ENCODE measurements around the gene QRICH1. TPM values are rescaled to one million over a fixed set of nuclear protein-coding genes. Genes with fewer than 3 reads are reported as not detected.

Gene QRICH1
- total and polyA plus RNA-seq, 2 of the 4 experiments (the other 2 are of a cell fraction): 62.7 to 77.3 TPM

DNA sequence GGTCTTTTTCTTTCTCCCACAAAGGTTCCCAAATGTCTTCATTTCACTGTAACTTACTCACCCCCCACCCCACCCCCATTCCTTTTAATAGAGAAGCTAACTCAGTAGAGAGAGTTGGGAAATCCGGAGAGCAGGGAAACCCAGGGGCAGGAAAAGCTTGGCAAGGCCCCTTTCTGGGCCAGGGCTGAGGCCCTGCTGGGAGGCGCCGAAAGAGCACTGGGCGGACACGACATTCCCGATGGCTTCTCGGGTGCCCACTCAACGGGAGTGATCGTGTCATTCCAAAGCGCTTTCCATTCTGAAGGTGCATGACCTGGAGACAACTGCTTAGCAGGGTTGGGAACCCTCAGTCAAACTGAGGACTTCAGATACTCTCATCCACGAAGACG, 73.9 kb downstream of the QRICH1 start:
- Histone ChIP-seq H3K4me1 (ENCODE audit: control insufficient read depth, insufficient read depth, low read length) (peaks cover 11% of the 10 kb centered on the region), H4K5ac (ENCODE audit: low read depth, low read length) (0 out of 2 replicates have a peak overlapping the region, but pooled peaks have one; percentile 13), H3K4me2 (ENCODE audit: low read depth, low read length) (peak overlapping the region; percentile 72), H3K9me3 (ENCODE audit: control insufficient read depth, insufficient read depth, low read length) (no peaks in the 10 kb centered on the region), H3K4me3 (ENCODE audit: insufficient read depth, low read depth, low read length) (peak overlapping the region; percentile 59), H3K27me3 (ENCODE audit: control insufficient read depth, insufficient read depth, low read length) (no peaks in the 10 kb centered on the region), H3K23ac (ENCODE audit: low read depth, low read length) (peak overlapping the region; percentile 93), H4K91ac (ENCODE audit: insufficient read depth, low read depth, low read length) (peak overlapping the region; percentile 82), H3K9me1 (ENCODE audit: insufficient read depth, low read length) (peaks cover 9% of the 10 kb centered on the region), H2BK15ac (ENCODE audit: low read depth, low read length) (no peak overlapping the region), H2AK9ac (replicated peaks; ENCODE audit: low read depth, low read length, poor library complexity) (peak overlapping the region; percentile 99), H3K36me3 (ENCODE audit: control insufficient read depth, insufficient read depth, low read length) (peaks cover 28% of the 10 kb centered on the region), H2BK20ac (ENCODE audit: low read depth, low read length) (no peak overlapping the region), H2BK120ac (ENCODE audit: low read depth, low read length) (no peak overlapping the region), H2BK5ac (ENCODE audit: low read depth, low read length, poor library complexity, severe bottlenecking) (peak overlapping the region; percentile 62), H3K9ac (ENCODE audit: low read depth, low read length) (peak overlapping the region; percentile 66), H3K27ac (ENCODE audit: insufficient read depth, low read length) (peak overlapping the region; percentile 69), H3K14ac (replicated peaks; ENCODE audit: low read depth, low read length) (peak overlapping the region; percentile 64; the same call in 1 of the 2 replicates), H3K4ac (ENCODE audit: low read depth, low read length) (peak overlapping the region; percentile 89), H4K8ac (ENCODE audit: low read depth in 2 of 2, low read length in 2 of 2) (peak overlapping the region; percentile 24 to 32; a peak in 3 of 4 replicates), H2AK5ac (ENCODE audit: low read depth, low read length) (peak overlapping the region; percentile 74; the same call in 1 of the 2 replicates), H2AFZ (replicated peaks; ENCODE audit: low read length, poor library complexity) (no peak overlapping the region), H3K79me1 (ENCODE audit: low read depth in 1 of 2, low read length in 2 of 2) (peaks cover 18 to 79% of the 10 kb centered on the region in 2 experiments; a peak in 3 of 4 replicates), H3K18ac (ENCODE audit: low read depth, low read length) (0 out of 2 replicates have a peak overlapping the region, but pooled peaks have one; percentile 4), H4K20me1 (ENCODE audit: insufficient read depth, low read length) (peaks cover 17% of the 10 kb centered on the region), H3K56ac (ENCODE audit: extremely low read depth, insufficient read depth, low read length) (peak overlapping the region; percentile 55; the same call in 1 of the 2 replicates)
- ATAC-seq (ENCODE audit: low read depth): no peak
- BruUV-seq (replicated peaks): no TSS peak
- in situ Hi-C loops (cut with MboI; ENCODE audit: low sequenced_read_pairs): no loop called here
- DNase-seq: no peak
- dilution Hi-C loops (cut with HindIII; ENCODE audit: low sequenced_read_pairs, unreplicated experiment): no loop called here
- ChIA-PET POLR2A (ENCODE audit: unreplicated experiment) (interaction anchor here (1.0 to 3.8 kb wide), 3 partner anchors 10 to 74 kb away, joined by 3 to 25 read pairs (median 7); partner anchors contain the start of genes QRICH1 and WDR6), CTCF (interaction anchor here (1.0 kb wide), 1 partner anchor 75 kb away, joined by 3 read pairs; no protein-coding TSS in a partner anchor)
- TF ChIP-seq, protein P1, sequence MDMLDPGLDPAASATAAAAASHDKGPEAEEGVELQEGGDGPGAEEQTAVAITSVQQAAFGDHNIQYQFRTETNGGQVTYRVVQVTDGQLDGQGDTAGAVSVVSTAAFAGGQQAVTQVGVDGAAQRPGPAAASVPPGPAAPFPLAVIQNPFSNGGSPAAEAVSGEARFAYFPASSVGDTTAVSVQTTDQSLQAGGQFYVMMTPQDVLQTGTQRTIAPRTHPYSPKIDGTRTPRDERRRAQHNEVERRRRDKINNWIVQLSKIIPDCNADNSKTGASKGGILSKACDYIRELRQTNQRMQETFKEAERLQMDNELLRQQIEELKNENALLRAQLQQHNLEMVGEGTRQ (IDR thresholded peaks at IDR 0.05; ENCODE audit: low read depth, low read length): no peak
- TF ChIP-seq, protein P2, sequence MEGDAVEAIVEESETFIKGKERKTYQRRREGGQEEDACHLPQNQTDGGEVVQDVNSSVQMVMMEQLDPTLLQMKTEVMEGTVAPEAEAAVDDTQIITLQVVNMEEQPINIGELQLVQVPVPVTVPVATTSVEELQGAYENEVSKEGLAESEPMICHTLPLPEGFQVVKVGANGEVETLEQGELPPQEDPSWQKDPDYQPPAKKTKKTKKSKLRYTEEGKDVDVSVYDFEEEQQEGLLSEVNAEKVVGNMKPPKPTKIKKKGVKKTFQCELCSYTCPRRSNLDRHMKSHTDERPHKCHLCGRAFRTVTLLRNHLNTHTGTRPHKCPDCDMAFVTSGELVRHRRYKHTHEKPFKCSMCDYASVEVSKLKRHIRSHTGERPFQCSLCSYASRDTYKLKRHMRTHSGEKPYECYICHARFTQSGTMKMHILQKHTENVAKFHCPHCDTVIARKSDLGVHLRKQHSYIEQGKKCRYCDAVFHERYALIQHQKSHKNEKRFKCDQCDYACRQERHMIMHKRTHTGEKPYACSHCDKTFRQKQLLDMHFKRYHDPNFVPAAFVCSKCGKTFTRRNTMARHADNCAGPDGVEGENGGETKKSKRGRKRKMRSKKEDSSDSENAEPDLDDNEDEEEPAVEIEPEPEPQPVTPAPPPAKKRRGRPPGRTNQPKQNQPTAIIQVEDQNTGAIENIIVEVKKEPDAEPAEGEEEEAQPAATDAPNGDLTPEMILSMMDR (conservative IDR thresholded peaks at IDR 0.05; ENCODE audit: low read depth, low read length): no peak
- TF ChIP-seq MXI1 (IDR thresholded peaks at IDR 0.05; ENCODE audit: borderline replicate concordance, low read depth, low read length) (no peak), RCOR1 (IDR thresholded peaks at IDR 0.05; ENCODE audit: insufficient replicate concordance, low read length) (no peak), BHLHE40 (IDR thresholded peaks at IDR 0.05; ENCODE audit: low read depth, low read length) (no peak), MAZ (IDR thresholded peaks at IDR 0.05; ENCODE audit: borderline replicate concordance, low read depth, low read length) (no peak), NFE2L2 (IDR thresholded peaks at IDR 0.05; ENCODE audit: low read depth, low read length) (no peak), MAFK (IDR thresholded peaks at IDR 0.05; ENCODE audit: low read depth, low read length) (no peak), CEBPB (IDR thresholded peaks at IDR 0.05; ENCODE audit: low read depth, low read length) (no peak), RAD21 (IDR thresholded peaks at IDR 0.05; ENCODE audit: low read length) (no peak), POLR2A (IDR thresholded peaks at IDR 0.05; ENCODE audit: low read depth, low read length) (no peak), SMC3 (IDR thresholded peaks at IDR 0.05; ENCODE audit: low read depth, low read length) (no peak), FOS (IDR thresholded peaks at IDR 0.05; ENCODE audit: low read depth, low read length) (no peak), CHD1 (IDR thresholded peaks at IDR 0.05; ENCODE audit: low read depth, low read length) (no peak), RFX5 (IDR thresholded peaks at IDR 0.05; ENCODE audit: low read depth, low read length) (no peak)
- TF ChIP-seq, protein P3, sequence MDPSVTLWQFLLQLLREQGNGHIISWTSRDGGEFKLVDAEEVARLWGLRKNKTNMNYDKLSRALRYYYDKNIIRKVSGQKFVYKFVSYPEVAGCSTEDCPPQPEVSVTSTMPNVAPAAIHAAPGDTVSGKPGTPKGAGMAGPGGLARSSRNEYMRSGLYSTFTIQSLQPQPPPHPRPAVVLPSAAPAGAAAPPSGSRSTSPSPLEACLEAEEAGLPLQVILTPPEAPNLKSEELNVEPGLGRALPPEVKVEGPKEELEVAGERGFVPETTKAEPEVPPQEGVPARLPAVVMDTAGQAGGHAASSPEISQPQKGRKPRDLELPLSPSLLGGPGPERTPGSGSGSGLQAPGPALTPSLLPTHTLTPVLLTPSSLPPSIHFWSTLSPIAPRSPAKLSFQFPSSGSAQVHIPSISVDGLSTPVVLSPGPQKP (IDR thresholded peaks at IDR 0.05; ENCODE audit: borderline replicate concordance, low read depth, low read length): no peak
- intact Hi-C loops (cut with micrococcal nuclease): loop anchor here (2.0 to 5.0 kb wide), 2 partner anchors 31 to 72 kb away; partner anchors contain the start of gene QRICH1
- WGBS, 2 experiments (ENCODE audit: extremely low coverage in 2 of 2, insufficient read length in 1 of 2): 40% methylated on average over 4 of the region's 12 CpGs; no CpG with 5 or more reads in 1 of the 2 experiments
